Fibroblast of skin of scalp (primary cell): Measurements from ENCODE around the gene EXD3.

Source experiments
- DNase-seq: peaks from one replicate; pipeline ENCODE4 v3.0.0-alpha.2; 2013

EXD3 gene

GRCh38 chr9:137281345-137282116 is 141.4 kb downstream of the EXD3 start:
- DNase-seq: no peak

- no peak for DNase-seq
Observed at GRCh38 chr9:137280474-137281344, 142.3 kb downstream of the EXD3 start.

DNA sequence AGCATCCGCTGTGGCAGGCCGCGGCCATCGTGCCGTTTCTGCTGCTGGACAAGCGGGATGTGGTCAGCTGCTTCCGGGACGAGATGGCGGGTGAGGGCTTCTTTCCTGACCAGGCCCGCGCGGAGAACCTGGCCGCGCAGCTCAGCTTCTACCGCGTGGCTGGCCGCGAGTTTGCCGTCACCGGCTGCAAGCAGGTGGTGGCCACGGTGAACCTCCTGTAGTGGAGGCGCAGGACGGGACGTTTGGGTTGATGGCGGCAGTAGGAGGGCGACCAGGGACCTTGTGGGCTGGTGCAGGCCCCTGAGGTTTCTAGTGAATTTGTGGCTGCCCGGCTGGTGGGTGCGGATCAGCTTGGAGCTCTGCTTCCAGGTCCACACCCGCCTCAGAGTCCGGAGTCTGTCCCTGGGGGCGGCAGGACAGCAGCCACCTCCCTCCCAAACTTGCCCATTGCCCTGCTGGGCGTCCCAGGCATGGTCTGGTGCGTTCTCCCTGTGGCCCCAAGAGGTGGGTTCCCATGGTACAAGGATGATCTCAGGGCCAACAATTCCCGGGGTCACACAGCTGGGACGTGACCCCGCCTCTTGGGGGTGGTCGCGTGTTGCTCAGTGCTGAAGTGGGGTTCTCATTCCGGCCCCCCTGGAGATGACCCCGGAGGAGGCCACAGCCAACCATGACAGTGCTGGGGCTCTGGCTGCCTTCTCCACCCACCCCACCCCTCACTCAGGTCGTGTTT is 143.1 kb downstream of the EXD3 start:
- no peak for DNase-seq

GRCh38 chr9:137278721-137279711 is 143.9 kb downstream of the EXD3 start:
- DNase-seq: no peak

DNA sequence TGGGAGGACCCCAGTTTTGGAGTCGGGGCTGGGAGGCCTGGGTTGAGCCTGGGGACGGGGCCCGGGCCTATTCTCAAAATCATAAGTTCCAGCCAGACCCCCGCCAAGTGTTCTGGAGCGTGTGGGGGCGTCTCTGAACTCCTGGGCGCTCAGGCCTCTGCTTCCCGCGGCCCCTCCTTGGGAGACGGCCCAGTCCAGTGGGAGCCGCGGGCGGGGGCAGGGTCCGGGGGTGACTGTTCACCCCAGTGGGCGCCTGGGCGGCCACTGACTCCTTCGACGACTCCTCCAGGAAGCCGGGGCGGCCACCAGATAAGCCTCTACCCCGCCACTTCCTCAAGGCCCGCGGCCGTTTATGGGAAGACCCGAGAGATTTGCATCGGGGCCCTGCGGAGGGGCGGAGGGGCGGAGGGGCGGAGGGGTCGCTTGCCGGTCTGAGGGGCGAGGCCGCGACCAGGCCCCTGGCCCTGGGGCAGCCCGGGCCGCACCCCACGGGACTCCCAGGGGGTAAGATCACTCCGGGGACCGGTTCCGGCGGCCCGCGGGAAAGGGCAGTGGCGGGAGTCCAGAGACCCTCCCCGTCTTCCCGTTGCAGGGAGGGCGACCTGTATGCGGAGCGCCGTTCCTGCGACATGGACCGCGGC is 144.8 kb downstream of the EXD3 start:
- DNase-seq: no peak

GRCh38 chr9:137277329-137278041 is 145.5 kb downstream of the EXD3 start, which contains the start of gene TOR4A:
Gene TOR4A (plus strand): TSS chr9:137277726. CDS start chr9:137278690, 964 bp downstream.
- peak; percentile 35 for DNase-seq

- peak; percentile 46 for DNase-seq
Observed at GRCh38 chr9:137276473-137277328, 146.3 kb downstream of the EXD3 start.

- DNase-seq: no peak
Observed at GRCh38 chr9:137275588-137276472, 147.1 kb downstream of the EXD3 start.

DNA sequence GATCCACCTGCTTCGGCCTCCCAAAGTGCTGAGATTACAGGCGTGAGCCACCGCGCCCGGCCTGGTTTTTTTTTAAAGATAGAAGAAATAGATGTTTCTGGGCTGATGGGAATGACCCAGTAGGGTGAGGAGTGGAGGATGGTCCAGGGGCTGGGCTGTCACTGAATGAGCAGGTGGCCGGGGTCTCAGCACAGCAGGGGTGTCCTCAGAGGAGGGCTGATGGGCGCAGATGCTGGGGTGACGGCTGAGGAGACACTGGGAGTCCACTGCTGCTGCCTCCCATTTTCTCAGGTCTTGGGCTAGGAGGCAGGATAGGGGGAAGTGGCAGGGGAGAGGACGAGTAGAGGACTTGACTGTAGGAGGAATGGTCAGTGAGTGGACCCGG is 147.8 kb downstream of the EXD3 start:
- DNase-seq: no peak

DNA sequence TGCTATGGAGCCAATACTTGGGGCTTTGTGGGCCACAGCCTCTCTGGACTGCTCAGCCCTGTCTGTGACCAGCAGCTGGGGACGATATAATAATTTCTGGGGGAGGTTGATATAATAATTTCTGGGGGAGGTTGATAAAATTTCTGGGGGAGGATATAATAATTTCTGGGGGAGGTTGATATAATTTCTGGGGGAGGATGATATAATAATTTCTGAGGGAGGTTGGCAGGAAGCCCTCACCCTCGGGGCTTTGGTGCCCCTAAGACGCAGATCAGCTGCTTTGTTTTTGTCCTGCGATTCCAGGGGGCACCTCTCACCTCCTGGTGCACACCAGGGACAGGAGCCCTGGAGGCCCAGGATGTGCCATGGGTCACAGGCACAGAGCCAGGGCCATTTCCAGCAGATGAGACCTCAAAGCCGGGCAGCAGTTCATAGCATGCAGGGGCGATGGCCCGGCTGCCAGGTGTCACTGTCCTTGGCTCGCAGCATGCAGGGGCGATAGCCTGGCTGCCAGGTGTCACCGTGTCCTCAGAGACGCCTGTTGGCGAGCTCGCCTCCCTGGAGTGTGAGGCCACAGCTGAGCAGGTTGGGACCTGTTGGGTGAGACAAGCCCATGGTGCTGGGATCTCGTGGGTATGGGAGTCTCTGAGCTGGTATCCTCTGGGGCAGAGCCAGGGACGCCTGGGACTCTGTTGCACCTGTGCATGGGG is 149.2 kb downstream of the EXD3 start:
- DNase-seq: no peak

GRCh38 chr9:137273095-137273490 is 149.9 kb downstream of the EXD3 start:
- DNase-seq: no peak

- DNase-seq: no peak
Observed at GRCh38 chr9:137272241-137273094, 150.5 kb downstream of the EXD3 start.

- no peak for DNase-seq
Observed at GRCh38 chr9:137271696-137272076, 151.3 kb downstream of the EXD3 start.

DNA sequence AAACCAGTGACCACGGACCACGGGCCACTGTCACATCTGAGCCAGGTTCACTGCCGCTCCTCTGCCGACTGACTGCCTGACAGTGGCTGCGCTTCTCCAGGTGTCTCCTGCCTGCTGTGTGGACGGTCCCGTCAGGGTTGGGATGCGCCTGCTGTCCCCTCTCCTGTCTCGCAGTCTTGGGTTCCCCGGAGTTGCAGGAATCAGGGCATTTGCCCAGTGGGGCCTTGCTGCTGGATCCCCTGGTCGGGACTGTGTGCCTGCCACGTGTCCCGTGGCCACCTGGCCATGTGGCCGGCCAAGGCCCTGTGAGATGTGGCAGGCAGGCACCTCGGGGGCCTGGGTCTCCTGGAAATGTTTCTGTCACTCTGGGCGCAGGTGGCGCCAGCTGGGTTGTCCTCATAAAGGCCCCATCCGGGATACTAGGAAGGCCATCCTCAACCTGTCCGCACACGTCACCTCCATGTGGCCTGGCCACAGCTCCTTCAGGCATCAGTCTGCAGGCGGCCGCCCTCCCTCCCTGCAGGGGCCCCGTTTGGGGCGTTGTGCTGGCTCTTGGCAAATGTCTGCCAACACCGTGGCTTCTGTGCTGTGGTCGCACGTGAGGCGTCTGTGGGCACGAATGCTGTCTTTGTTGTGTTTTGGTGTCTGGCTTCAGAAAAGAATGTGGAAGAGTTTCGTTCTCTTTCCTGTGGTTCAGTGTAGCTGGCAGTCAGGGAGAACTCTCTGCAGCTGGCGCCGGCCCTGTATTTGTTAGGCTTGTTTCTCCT is 151.8 kb downstream of the EXD3 start:
- DNase-seq: no peak

DNA sequence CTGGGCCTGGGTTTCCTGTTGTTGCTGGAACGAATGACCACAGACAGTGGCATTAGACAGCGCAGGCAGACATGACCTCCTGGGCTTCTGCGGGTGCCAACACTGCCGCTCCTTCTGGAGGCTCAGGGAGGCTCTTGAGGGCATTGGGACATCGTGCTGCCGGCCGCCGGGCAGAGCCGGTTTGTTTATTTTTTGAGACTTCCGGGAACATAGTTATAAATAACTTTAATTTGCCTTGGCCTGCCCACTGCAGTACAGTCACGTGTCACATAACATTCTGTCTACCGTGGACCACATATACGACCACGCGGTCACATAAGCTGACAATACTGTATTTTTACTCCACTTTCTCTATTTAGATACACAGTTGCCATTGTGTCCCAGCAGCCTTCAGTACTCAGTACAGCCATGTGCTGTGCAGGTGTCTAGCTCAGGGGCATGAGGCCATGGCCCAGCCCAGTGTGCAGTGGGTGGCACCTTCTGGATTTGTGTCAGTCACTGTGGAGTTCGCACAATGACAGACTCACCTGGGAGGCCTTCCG is 153.7 kb downstream of the EXD3 start:
- no peak for DNase-seq
